ENCODE measurements around the gene CNIH2. TPM values are rescaled to one million over a fixed set of nuclear protein-coding genes. Genes with fewer than 3 reads are reported as not detected.

CNIH2 gene
- total RNA-seq, 4 donors from 2014 or later = not detected

GRCh38 chr11:66325263-66325671 lies 47.3 kb downstream of the CNIH2 start:
- Histone ChIP-seq H3K4me1 (peaks cover 0 to 27% (median 2%) of the 10 kb centered on the region in 4 donors), H3K27me3 (no peaks in the 10 kb centered on the region), H3K36me3 (no peaks in the 10 kb centered on the region), H3K27ac (peak overlapping the region in 1 of 4 donors; percentile 33), H3K4me3 (no peak overlapping the region), H3K9me3 (no peaks in the 10 kb centered on the region)
- DNase-seq = no peak
- TF ChIP-seq POLR2A (IDR thresholded peaks at IDR 0.05) = no peak
- TF ChIP-seq CTCF (IDR thresholded peaks at IDR 0.05) = no peak

- H3K36me3 ChIP-seq = no peaks in the 10 kb centered on the region
- TF ChIP-seq CTCF (IDR thresholded peaks at IDR 0.05) = no peak
- no peak for TF ChIP-seq POLR2A (IDR thresholded peaks at IDR 0.05)
- no peaks in the 10 kb centered on the region for H3K27me3 ChIP-seq
- H3K9me3 ChIP-seq = no peaks in the 10 kb centered on the region
- H3K4me3 ChIP-seq = no peak overlapping the region
- H3K4me1 ChIP-seq = peaks cover 0 to 27% (median 2%) of the 10 kb centered on the region in 4 donors
- H3K27ac ChIP-seq = peak overlapping the region; percentile 33 to 59 (median 54)
- no peak for DNase-seq
Measured at GRCh38 chr11:66326261-66327111, 48.5 kb downstream of the CNIH2 start.

- Histone ChIP-seq H3K4me1 (peaks cover 0 to 27% (median 2%) of the 10 kb centered on the region in 4 donors), H3K36me3 (peaks cover 0 to 8% (median 0%) of the 10 kb centered on the region in 3 donors), H3K4me3 (no peak overlapping the region), H3K27me3 (no peaks in the 10 kb centered on the region), H3K27ac (peak overlapping the region; percentile 46 to 59 (median 54)), H3K9me3 (no peaks in the 10 kb centered on the region)
- DNase-seq = no peak
- TF ChIP-seq CTCF (IDR thresholded peaks at IDR 0.05) (no peak), POLR2A (IDR thresholded peaks at IDR 0.05) (no peak)
Measured at GRCh38 chr11:66327171-66328030, 49.4 kb downstream of the CNIH2 start.

- Histone ChIP-seq H3K36me3 (peaks cover 0 to 13% (median 0%) of the 10 kb centered on the region in 3 donors), H3K4me1 (peaks cover 0 to 27% (median 2%) of the 10 kb centered on the region in 4 donors), H3K27me3 (no peaks in the 10 kb centered on the region), H3K9me3 (no peaks in the 10 kb centered on the region), H3K27ac (peak overlapping the region in 3 of 4 donors; percentile 14 to 59 (median 46)), H3K4me3 (no peak overlapping the region)
- DNase-seq = no peak
- TF ChIP-seq POLR2A (IDR thresholded peaks at IDR 0.05) (no peak), CTCF (IDR thresholded peaks at IDR 0.05) (no peak)
Measured at GRCh38 chr11:66328031-66328301, 50.0 kb downstream of the CNIH2 start.

GRCh38 chr11:66328302-66329144 lies 50.5 kb downstream of the CNIH2 start:
- no peaks in the 10 kb centered on the region for H3K27me3 ChIP-seq
- peak; percentile 72 to 92 (median 87) for DNase-seq
- no peaks in the 10 kb centered on the region for H3K9me3 ChIP-seq
- peaks cover 0 to 19% (median 0%) of the 10 kb centered on the region in 3 donors for H3K36me3 ChIP-seq
- peak overlapping the region in 3 of 4 donors; percentile 14 to 59 (median 46) for H3K27ac ChIP-seq
- peaks cover 0 to 27% (median 2%) of the 10 kb centered on the region in 4 donors for H3K4me1 ChIP-seq
- TF ChIP-seq POLR2A (IDR thresholded peaks at IDR 0.05) = no peak
- peak; percentile 91 to 98 (median 96) for TF ChIP-seq CTCF (IDR thresholded peaks at IDR 0.05)
- H3K4me3 ChIP-seq = peak overlapping the region in 1 of 4 donors; percentile 14

Measured in Peyer's patch (tissue), 4 donors.